HT-29 (cell line): ENCODE measurements around the gene ABL2. TPM values are rescaled to one million over a fixed set of nuclear protein-coding genes. Genes with fewer than 3 reads are reported as not detected.
"Not testable (repeated sequence)": the region's sequence is repeated elsewhere in the genome, so short reads cannot be mapped to it uniquely, and the experiment has no call there.

Source experiments
- DNase-seq: peaks from one replicate; pipeline ENCODE4 v3.0.0-alpha.2; 2015; ENCODE audit warnings: low spot score
- total RNA-seq: library from RNA; depleted of rRNA; stranded (reverse); fragments of >200 nt; shearing (Covaris generic); gene quantifications from 2 replicates; pipeline ENCODE4 v1.2.3, GENCODE V29; 2014

ABL2 gene
- total RNA-seq, 1 experiment from 2014 or later = 4.5 TPM

DNA sequence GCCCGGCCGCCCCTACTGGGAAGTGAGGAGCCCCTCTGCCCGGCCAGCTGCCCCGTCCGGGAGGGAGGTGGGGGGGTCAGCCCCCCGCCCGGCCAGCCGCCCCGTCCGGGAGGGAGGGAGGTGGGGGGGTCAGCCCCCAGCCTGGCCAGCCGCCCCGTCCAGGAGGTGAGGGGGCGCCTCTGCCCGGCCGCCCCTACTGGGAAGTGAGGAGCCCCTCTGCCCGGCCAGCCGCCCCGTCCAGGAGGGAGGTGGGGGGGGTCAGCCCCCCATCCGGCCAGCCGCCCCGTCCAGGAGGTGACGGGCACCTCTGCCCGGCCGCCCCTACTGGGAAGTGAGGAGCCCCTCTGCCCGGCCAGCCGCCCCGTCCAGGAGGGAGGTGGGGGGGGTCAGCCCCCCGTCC is 93.8 kb downstream of the ABL2 start:
- DNase-seq = not testable (repeated sequence)

DNA sequence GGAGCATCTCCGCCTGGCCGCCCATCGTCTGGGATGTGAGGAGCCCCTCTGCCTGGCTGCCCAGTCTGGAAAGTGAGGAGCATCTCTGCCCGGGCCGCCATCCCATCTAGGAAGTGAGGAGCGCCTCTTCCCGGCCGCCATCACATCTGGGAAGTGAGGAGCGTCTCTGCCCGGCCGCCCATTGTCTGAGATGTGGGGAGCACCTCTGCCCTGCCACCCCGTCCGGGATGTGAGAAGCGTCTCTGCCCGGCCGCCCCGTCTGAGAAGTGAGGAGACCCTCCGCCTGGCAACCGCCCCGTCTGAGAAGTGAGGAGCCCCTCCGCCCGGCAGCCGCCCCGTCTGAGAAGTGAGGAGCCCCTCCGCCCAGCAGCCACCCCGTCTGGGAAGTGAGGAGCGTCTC is 94.3 kb downstream of the ABL2 start:
- not testable (repeated sequence) for DNase-seq

DNA sequence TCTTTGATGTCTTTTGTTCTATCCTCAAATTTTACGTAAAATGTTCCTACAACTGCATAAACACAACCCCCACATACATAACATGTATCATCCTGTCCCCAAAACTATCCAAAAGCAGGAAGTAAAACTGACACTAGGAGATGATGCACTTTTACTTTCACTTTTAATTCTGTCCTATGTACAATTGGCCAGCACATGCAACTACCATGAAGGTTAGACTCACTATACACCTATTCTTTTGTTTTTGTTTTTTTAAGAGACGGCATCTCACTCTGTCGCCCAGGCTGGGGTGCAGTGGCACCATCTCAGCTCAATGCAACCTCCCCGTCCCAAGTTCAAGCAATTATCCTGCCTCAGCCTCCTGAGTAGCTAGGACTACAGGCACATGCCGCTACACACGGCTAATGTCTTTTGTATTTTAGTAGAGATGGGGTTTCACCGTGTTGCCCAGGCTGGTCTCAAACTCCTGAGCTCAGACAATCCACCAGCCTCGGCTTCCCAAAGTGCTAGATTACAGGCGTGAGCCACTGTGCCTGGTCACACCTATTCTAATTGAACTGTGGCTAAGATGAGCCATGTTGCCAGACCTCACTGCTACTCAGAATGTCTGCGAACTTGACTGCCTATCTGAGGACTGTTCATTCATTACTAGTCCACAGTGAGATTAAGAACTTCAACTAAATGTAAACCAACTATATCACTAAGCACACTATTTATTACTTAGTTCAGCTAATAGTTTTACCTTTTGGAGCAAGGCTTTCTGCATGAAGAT is 99.6 kb downstream of the ABL2 start:
- no peak for DNase-seq

DNA sequence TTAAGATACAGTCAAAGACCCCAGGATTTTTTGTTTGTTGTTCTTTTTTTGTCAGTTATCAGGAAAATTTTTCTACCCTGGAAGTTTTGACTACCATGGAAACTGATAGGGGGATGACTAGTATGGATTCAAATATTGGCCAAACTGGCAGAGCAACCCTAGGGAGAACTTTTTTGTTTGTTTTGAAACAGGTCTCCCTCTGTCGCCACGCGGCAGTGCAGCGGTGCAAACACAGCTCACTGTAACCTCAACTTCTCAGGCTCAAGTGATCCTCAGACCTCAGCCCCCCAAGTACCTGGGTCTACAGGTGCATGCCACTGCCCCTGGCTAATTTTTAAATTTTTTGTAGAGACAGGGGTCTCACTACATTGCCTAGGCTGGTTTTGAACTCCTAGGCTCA is 101.0 kb downstream of the ABL2 start:
- no peak for DNase-seq

DNA sequence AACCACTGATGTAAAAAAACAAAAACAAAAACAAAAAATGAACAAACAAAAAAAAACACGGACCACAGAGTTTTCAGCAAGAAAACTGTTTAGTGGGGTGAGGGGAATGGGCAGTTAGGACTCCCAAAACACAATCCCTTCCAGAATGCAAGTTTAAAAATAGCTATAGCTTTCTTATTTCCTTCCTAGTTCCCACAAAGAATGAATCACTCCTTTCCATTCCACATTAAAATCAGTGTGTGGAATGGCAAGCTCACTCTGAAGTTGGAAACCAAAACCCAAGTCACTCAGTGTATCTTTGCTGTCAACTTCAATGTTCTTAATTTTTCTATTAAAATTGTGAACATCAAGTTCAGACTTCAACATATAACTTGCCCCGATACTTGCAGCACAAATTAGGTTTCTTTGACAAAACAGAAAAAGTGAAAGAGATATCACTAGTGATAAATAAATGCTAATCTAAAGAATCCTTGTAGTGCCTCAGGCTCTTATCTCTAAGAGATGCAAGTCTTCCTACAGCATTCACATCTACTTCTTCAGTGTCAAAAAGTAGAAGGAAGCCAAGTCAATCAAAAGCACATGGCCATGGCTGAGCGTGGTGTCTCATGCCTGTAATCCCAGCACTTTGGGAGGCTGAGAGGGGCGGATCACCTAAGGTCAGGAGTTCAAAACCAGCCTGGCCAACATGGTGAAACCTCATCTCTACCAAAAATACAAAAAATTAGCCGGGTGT is 102.1 kb downstream of the ABL2 start:
- no peak for DNase-seq

DNA sequence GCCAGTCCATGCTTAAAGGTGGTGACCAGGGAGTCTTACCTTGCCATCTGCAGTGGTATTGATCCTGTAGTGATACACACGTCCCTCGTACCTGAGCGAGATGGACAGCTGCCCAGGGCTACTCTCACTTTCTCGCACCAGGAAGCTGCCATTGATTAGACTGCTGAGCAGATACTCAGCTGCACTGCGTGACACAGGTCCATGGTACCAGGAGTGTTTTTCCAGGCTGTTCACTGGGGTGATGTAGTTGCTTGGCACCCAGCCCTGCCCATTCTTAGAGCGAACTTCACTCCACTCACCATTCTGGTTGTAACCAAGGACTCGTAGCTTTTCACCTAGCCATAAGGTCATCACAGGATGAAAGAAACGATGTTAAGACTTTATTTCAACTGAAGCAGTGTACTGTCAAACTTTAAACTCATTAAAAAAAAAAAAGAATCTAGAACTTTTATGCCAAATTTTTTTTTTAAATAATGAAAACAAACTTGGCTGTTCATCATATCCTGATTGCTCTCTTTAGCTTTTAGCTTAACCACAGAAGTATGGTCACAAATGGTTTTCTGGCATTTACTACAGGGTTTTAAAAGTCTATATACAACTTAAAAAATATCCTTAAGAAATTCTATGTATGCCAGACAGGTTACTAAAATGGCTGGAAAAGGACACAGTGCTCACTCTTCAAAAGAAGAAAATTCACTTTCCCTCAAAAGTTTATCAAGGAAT is 103.0 kb downstream of the ABL2 start:
- no peak for DNase-seq

DNA sequence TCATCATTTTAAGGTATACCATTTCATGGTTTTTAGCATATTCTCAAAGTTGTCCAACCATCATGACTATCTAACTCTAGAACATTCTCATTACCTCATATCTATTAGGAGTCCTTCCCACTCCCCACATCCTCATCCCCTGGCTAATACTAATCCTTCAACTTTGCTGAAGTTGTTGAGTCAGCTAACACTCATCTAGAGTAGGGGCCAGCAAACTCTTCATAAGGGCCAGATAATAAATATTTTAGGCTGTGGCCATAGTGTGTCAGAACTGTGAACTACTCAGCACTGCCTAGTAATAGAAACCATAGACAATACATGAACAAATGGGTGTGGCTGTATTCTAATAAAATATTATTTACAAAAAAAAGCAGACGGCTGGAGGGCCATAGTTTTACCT is 104.6 kb downstream of the ABL2 start:
- no peak for DNase-seq

DNA sequence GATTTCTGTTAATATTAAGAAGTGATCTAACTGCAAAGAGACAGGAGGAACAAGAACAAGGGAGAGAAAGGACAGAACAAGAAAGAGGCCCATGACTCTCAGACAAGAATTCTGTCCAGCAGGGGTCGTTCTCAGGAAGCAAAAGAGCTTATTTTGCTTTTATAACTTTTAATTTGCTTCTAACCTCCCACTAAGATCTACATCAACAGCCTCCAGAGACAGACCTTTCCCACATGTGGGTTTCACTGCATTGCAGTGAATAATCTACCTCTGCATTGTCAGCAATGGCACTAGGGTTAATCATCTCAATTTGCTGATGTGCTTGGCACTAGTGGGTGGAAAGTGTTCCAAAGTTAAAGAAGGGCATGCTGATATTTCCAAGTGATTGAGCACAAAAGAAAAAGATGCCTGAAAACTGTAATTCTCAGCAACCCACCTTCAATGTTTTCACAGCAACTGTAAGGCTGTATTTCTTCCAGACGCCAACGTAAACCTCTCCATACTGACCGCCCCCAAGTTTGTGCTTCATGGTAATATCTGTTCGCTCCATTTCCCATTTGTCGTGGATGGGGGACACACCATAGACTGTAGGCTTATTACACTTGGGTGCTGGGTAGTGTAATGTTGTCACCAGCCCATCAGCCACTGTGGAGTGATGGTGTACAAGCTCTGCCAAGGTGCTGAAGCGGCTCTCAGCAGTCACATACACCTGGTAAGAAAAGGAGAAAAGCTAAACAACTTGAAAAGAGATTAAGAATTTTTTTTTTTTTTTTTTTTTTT is 108.1 kb downstream of the ABL2 start:
- peak; percentile 71 for DNase-seq

DNA sequence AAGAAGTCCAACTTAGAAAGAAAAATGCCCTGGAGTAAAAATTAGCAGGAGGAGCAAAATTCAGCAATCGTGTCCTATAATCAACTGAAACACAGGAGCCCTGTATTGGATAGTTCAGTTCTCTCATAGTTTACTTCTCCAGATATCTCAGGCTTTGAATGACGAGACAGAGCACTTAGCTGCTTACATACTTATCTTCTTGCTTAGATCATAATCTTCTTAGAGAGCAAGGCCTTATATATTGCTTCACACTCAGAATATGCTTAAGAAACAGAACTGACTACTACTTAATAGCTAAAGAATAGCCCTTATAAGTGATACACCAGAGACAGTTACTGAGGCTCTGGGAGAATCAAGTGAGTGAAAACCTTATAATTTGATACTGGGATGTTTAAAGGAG is 108.7 kb downstream of the ABL2 start:
- no peak for DNase-seq

DNA sequence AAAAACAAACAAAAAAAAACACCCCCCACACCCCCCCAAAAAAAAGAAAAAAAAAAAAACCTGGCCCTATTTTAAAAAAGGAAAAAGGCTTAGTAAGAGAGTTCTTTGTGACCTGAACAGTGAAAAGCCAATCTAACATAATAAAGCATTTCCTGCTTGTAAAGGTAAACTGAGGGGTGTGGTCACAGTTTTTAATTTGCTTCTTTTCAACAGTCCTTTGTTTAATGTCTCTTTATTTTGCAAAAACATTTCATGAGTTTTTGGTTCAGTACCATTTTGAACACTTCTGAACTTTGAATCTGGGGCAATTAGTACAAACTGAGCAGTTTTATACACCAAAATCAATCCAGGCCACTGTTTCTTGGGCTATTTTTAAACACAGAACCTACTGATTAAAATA is 110.0 kb downstream of the ABL2 start:
- DNase-seq = no peak

DNA sequence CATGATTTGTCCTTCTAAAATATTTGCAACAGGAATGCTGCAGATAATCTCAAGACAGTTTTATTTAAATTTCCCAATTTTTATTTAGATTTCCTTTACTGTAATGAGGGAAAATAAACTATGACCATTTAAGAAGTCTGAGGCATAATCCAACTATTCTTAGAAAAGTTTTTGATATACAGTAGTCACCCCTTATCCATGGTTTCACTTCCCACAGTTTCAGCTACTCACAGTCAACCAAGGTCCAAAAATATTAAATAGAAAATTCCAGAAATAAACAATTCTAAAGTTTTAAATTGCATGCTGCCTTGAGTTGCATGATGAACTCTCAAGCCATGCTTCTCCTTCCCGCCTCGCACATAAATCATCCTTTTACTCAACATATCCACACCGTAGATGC is 114.3 kb downstream of the ABL2 start:
- DNase-seq = no peak

DNA sequence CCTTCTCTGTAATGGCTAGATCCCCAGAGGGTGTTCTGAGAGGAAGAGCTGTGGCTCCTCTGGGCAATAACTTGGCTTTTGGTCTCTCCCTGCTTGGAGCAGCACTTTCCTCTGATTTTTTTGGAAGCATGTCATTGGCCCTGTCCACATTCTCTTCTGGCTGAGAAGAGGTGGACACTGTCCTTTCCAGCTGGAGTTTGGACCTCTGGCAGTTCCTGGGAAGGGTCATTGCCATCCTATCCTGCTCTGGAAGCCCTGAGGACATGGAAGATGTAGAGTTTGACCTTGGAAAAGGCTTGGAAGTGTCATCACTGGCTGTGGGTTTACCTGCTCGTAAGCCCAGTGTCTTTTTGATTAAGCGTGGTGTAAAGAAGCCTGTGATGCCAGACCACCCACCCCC is 120.8 kb downstream of the ABL2 start:
- DNase-seq = no peak

DNA sequence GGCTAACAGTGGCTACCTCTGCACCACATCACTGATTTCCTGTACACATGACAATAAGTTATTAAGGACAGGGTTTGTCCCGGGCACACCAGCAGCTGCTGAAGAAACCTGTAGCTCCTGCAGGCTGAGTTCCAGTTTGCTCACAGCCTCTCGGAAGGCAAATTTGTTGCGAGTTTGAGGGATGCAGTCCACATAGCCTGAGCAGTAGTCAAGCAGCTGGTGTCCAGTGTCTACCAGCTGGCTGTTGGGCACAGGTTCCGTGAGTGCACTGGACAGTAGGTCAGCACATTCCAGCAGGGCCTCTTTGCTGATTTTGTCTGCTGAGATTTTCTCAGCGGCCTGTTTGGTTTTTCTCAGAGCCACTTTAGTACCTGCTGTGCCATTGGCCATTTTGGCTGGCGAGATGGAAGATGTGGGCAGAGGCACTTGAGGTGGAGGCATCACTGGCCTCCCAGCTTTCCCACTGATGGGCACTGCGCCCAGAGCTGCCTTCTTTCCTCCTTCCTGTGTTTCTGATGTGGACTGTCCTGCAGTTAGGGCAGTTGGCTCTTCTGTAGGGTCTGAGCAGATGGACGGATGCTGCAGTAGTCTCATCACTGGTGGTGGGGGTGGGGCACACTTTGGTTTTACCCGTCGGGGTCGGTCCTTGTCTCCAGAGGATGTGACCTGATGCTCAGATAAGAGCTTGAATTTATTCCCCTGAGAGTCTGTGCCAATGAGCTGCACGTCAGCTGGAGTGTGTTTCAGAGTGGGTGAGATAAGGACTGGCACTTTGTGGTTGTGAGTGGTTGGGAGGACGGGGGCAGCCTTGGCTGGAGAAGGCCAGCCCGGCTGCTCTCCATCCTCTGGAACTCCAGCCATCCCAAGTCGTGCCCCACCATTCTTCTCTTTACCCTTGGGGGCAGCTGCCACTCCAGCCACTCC is 121.5 kb downstream of the ABL2 start:
- no peak for DNase-seq

DNA sequence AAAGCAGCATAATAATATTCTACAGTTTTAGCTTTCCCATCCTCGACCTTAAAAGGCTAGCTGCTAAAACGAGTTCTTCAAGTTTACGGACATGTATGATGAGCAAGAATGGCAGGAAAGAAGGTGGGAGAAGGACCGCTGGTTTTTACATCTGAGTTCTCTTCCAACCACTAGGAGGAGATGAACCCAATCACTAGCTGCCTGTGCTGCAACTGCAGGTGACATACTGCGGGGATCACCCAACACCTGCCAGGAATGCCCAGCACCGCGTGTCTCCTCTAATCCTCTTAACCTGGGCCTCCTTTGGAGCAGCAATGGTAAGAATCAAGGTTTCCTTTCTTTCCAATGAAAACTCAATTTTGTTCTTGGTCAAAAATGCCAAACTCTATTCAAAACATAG is 124.1 kb downstream of the ABL2 start:
- DNase-seq = peak; percentile 62

DNA sequence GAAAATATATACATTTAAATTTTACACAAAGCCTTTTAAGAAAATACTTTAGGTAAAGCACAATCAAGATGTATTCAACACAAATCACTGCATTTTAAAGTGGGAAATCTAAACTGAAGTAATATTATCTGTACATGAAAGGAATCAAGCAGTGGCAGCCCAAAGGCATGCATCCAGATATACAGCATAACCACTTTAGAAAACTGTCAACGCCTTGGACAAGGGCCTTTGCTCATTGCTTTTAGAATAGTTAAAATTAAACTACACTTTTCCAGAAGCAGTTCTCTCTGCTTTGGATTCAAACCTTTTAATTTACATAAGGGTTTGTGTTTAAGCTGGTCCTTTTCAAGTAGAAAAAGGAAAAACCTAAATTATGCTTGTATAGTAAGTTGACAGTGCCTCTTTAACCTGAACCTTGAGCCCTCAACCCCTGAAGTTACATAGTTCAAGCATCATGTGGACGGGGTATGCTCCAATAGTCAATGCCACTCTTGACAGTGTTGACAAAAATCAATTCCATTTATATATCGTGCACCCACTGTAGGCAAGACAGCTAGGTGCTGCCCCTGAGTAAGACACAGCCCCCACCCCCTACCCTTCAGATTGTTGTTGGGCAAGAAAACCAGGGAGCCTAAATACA is 124.7 kb downstream of the ABL2 start:
- DNase-seq = no peak

DNA sequence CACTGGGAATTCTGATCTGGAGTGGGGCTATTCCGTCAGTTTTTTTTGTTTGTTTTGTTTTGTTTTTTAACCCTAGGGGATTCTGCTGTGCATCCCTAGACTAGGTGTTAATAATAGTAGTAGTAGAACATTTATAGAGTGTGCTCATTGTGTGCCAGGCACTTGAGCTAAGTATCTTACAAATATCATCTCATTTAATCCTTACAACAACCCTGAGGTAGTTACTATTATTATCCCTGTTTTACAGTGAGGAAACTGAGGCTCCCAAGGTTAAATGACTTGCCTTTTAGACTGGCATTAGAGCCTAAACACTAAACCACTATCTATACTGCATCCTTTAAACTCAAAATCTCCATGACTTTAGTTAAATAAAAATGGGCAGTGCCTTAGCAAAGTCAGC is 125.5 kb downstream of the ABL2 start:
- no peak for DNase-seq

DNA sequence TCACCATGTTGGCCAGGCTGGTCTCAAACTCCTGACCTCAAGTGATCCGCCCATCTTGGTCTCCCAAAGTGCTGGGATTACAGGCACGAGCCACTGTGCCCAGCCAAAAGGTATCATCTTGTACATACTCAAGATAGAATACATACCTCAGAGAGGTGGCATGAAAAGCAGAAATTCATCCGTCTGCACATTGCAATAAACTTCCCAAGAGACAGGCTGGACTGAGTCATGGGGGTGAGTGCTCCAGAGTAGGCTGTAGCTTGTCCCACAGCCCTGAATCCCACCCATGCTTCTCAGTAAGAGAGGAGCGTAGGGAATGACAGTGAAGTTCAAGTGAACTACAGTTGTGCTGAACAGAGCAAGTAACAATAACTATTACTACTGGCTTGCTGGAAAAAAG is 127.9 kb downstream of the ABL2 start:
- DNase-seq = no peak

DNA sequence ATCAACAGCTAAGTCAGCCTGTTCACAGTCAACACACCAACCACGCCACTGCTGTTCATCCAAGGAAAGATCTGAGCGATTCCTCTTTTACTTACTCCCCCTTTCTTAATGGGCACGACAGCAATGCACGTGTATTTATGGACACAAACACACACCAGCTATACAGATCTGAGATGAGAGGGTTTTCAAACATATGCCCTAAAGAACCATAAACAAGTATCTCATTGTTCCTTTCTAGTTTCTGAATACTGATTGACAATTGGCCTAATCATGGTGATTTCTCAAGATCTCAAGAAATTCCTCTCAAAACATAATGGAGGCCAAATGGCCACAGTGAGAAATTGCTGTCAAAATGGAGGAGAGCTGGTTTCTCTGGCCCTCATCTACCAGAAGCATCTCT is 129.6 kb downstream of the ABL2 start:
- no peak for DNase-seq

DNA sequence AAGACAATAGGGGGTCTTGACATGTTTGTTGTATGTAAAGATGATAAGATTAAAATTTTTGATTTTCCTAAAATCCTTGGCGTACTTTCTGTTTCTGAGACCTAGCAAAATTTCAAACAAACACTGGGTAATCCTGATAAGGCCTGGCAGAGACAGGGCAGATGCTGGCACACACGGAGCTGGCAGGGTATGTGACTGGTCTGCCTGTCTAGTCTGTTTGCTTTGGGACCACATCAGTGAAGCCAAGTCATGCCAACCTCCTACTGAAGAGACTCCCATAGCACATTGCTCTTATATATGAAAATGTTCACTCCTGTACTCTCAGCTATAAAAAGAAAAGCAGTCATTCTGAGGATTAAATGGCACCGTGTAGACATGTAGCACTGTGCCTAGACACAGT is 133.6 kb downstream of the ABL2 start:
- no peak for DNase-seq

DNA sequence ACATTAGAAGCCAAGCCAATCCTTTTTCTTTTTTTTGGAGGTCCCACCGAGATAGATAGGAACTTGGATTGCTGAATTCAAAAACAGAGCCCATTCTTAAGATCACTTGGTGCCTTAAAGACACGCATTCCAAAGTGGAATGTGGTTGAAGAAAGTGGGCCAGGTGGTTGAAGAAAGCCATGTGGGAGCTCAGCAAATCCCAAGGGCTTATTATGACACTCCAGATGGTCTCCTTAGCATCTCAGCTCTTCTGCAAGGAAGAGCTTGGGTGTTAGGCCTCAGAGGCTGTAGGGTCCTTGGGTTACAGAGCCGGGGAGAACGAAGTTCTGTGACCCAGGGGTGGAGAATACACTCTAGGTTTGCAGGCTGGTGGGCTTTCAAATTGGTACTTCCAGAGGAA is 134.1 kb downstream of the ABL2 start:
- DNase-seq = no peak
